Measurements from ENCODE around the gene AAGAB.

The AAGAB gene

DNA sequence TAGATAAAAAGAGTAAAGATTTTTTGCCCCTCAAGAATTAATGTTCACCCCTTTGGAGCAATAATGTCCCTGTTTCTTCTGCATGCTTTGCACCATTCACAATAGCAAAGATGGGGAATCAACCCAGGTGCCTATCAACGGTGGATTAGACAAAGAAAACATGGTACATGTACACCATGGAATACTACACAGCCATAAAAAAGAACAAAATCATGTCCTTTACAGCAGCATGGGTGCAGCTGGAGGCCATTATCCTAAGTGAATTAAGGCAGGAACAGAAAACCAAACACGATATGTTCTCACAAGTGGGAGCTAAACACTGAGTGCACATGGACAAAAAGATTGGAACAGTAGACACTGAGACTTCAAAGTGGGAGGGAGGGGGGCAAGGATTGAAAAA is 35.2 kb downstream of the AAGAB start:
- DNase-seq: no peak

DNA sequence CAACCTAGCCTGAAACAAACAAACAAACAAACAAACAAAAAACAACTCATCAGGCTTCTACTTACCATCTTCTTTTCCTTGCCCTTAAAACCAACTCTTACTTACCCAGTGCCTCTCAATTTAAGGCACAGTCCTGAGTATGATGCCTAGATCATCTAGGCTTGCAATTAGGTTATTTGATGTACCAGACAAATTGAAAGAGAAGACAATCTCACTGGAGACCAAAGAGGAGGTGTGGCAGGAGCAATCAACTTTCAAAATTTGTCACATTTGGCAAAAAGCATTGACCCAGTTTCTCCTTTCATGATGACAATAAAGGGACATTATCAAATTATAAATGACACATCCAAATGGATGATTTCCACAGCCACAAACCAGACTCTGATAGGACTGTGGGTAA is 36.0 kb downstream of the AAGAB start:
- no peak for DNase-seq
- Histone ChIP-seq H3K27ac (no peak overlapping the region), H3K4me3 (ENCODE audit: low read depth, low read length) (no peak overlapping the region), H3K27me3 (replicated peaks) (no peaks in the 10 kb centered on the region), H3K36me3 (replicated peaks) (no peaks in the 10 kb centered on the region)
- TF ChIP-seq, protein P1, sequence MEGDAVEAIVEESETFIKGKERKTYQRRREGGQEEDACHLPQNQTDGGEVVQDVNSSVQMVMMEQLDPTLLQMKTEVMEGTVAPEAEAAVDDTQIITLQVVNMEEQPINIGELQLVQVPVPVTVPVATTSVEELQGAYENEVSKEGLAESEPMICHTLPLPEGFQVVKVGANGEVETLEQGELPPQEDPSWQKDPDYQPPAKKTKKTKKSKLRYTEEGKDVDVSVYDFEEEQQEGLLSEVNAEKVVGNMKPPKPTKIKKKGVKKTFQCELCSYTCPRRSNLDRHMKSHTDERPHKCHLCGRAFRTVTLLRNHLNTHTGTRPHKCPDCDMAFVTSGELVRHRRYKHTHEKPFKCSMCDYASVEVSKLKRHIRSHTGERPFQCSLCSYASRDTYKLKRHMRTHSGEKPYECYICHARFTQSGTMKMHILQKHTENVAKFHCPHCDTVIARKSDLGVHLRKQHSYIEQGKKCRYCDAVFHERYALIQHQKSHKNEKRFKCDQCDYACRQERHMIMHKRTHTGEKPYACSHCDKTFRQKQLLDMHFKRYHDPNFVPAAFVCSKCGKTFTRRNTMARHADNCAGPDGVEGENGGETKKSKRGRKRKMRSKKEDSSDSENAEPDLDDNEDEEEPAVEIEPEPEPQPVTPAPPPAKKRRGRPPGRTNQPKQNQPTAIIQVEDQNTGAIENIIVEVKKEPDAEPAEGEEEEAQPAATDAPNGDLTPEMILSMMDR (IDR thresholded peaks at IDR 0.05; ENCODE audit: low read depth, low read length, missing control alignments): no peak
- in situ Hi-C loops (cut with HindIII; ENCODE audit: low pct_ligation_motif_present, low sequenced_read_pairs): no loop called here

More for the DNA sequence above, 35.2 kb downstream of the AAGAB start:
- Histone ChIP-seq H3K27me3 (replicated peaks) (no peaks in the 10 kb centered on the region), H3K36me3 (replicated peaks) (no peaks in the 10 kb centered on the region), H3K27ac (no peak overlapping the region), H3K4me3 (ENCODE audit: low read depth, low read length) (no peak overlapping the region)
- in situ Hi-C loops (cut with HindIII; ENCODE audit: low pct_ligation_motif_present, low sequenced_read_pairs): no loop called here
- TF ChIP-seq, protein P1 (IDR thresholded peaks at IDR 0.05; ENCODE audit: low read depth, low read length, missing control alignments): no peak

DNA sequence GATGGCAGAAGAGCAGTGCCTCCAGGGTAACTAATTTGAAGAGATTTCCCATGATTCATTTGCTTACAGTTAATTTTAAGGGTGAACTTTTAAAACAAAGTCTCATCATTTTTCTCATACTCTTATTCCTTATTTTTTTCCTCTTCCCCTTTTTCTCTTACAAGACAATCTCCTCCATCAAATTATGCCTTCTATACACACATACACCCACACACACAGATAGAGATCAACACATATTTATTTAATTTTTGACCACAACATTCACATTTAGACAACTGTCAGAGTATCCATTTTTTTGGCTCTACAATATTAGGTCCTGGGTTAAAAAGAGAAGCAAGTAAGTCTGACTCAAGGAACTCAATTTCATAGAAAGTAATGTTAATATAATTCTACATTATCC is 37.6 kb downstream of the AAGAB start:
- no peaks in the 10 kb centered on the region for H3K36me3 ChIP-seq (replicated peaks)
- TF ChIP-seq, protein P1 (IDR thresholded peaks at IDR 0.05; ENCODE audit: low read depth, low read length, missing control alignments): no peak
- in situ Hi-C loops (cut with HindIII; ENCODE audit: low pct_ligation_motif_present, low sequenced_read_pairs): no loop called here
- H3K4me3 ChIP-seq (ENCODE audit: low read depth, low read length): no peak overlapping the region
- no peaks in the 10 kb centered on the region for H3K27me3 ChIP-seq (replicated peaks)
- no peak overlapping the region for H3K27ac ChIP-seq
- no peak for DNase-seq

DNA sequence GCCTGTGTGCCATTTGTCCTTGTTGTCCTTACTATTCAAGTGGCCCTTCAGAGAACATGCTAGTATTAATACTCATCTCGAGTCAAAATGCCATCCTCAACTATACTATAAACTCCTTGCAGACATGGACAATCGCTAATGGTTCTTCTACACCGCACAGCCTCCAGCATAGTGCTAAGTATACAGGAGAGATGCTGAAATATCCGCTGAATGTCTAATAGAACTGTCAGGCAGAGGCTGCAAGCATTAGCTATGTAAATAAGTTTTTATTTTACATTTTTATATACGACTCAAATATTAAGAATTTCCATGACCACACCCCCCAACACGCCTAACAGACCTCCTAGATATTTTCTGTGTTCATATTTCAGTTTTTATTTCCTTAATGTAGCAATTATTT is 39.4 kb downstream of the AAGAB start:
- Histone ChIP-seq H3K27me3 (replicated peaks) (no peaks in the 10 kb centered on the region), H3K4me3 (ENCODE audit: low read depth, low read length) (no peak overlapping the region), H3K36me3 (replicated peaks) (no peaks in the 10 kb centered on the region), H3K27ac (no peak overlapping the region)
- TF ChIP-seq, protein P1 (IDR thresholded peaks at IDR 0.05; ENCODE audit: low read depth, low read length, missing control alignments): no peak
- no peak for DNase-seq
- in situ Hi-C loops (cut with HindIII; ENCODE audit: low pct_ligation_motif_present, low sequenced_read_pairs): no loop called here

DNA sequence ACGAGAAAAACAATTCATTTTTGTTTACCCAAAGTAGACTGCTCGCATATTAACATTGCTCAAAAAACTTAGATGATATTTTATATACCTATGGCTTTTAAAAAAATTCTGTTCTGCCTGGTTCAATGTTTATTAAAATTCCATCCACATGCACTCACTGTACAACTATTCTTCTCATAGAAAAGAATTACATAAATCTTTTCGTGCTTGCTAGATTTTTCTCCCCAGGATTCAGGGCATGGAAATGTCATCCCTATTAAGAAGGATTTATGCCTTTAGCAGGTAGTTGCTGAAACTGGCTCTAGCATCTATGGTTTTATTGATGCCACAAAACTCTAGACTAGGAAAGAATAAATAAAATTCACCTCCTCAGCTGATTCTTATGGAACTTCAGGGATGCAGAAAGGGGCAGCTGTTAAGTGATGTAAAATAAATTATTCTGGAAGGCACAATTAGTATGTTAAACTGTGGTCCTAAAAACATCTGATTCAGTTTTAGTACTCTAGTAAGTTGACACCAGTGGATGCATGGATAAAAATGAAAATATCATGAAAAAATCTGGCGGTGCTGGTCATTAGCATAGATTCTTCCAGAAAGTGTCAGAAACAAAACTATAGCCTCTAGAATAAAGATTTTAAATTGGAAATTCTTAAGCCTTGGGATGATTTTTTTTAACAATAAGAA is 41.6 kb downstream of the AAGAB start:
- peaks cover 6% of the 10 kb centered on the region for H3K36me3 ChIP-seq (replicated peaks)
- TF ChIP-seq, protein P1 (IDR thresholded peaks at IDR 0.05; ENCODE audit: low read depth, low read length, missing control alignments): no peak
- in situ Hi-C loops (cut with HindIII; ENCODE audit: low pct_ligation_motif_present, low sequenced_read_pairs): no loop called here
- H3K4me3 ChIP-seq (ENCODE audit: low read depth, low read length): no peak overlapping the region
- no peak for DNase-seq
- H3K27me3 ChIP-seq (replicated peaks): no peaks in the 10 kb centered on the region
- no peak overlapping the region for H3K27ac ChIP-seq
